Epithelial cell of esophagus (primary cell): Measurements from ENCODE around the gene SLC41A3.

Experiments used
- DNase-seq: peaks from one replicate; pipeline ENCODE4 v3.0.0; 2010; ENCODE audit warnings: low read depth
- H3K4me3 ChIP-seq: 2 replicates; pipeline ENCODE4 v1.5.1; 2011; ENCODE audit warnings: mild to moderate bottlenecking, low read length, control low read depth
- TF ChIP-seq, protein P1 (sequence below): IDR thresholded peaks from 2 replicates; pipeline ENCODE4 v1.5.1; 2011; ENCODE audit warnings: low read depth, mild to moderate bottlenecking, low read length, control low read depth, inconsistent platforms; ENCODE audit not compliant: insufficient read depth; ENCODE audit errors: missing control alignments

Gene SLC41A3

DNA sequence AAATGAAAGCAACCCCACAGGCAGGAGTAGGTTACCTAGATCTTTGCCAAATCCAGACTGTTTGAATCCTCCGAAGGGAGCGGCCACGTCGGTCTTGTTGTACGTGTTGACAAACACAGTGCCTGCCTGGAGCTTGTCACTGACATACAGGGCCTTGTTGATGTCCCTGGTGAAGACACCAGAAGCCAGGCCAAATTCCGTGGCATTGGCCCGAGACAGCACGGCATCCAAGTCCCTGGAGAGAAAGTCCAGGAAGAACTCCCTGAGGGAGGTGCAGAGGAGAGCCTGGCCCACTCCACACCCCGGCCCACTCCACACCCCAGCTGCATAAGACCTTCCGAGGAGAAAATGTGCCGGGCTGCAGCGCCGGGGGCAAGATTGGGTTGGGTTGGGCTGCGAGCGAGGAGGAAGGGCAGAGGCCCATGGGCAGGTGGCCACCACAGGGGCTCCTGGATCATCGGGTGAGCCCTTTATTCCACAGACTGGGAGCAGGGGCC, 21.8 kb upstream of the SLC41A3 start:
- no peak overlapping the region for H3K4me3 ChIP-seq
- DNase-seq, result no peak
- TF ChIP-seq, protein P1, sequence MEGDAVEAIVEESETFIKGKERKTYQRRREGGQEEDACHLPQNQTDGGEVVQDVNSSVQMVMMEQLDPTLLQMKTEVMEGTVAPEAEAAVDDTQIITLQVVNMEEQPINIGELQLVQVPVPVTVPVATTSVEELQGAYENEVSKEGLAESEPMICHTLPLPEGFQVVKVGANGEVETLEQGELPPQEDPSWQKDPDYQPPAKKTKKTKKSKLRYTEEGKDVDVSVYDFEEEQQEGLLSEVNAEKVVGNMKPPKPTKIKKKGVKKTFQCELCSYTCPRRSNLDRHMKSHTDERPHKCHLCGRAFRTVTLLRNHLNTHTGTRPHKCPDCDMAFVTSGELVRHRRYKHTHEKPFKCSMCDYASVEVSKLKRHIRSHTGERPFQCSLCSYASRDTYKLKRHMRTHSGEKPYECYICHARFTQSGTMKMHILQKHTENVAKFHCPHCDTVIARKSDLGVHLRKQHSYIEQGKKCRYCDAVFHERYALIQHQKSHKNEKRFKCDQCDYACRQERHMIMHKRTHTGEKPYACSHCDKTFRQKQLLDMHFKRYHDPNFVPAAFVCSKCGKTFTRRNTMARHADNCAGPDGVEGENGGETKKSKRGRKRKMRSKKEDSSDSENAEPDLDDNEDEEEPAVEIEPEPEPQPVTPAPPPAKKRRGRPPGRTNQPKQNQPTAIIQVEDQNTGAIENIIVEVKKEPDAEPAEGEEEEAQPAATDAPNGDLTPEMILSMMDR, result no peak

DNA sequence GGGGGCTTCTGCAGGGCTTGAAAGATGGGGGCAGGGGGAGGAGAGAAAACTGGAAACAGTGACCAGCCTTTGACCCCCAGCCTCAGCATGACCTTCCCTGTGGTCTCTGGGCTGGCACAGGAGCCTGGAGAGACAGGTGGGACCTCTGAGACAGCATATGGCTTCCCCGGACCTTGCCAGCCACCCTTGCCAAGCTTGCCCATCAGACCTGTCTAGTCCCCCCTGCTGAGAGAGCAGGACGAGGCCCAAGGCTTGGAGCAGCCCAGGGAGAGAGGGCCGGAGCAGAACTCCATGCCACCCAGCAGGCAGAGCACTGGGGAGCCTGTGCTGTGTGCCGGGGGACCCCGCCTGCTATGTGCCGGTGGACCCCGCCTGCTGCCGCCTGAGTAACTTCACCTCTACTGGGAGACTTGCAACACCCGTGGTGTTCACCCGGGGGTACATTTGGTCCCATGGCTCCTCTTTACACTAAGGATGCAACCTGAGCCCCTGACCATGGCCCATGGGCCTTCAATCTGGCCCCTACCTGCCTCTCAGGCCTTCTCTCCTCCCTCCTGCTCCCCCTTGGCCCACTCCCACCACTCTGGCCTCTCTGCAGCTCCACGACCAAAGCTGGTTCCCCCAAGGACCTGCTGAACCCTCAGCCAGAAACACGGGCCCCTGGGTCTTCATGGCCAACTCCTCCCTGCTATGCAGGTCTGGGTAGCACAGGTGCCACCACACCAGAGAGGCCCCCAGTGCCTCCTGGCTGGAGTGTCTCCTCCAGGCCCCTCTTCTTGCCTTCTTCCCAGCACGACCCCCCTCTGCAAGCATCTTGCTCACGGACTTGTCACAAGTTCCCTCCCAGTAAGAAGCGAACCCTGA, 21.1 kb upstream of the SLC41A3 start:
- no peak overlapping the region for H3K4me3 ChIP-seq
- DNase-seq, result no peak
- TF ChIP-seq, protein P1, result no peak

DNA sequence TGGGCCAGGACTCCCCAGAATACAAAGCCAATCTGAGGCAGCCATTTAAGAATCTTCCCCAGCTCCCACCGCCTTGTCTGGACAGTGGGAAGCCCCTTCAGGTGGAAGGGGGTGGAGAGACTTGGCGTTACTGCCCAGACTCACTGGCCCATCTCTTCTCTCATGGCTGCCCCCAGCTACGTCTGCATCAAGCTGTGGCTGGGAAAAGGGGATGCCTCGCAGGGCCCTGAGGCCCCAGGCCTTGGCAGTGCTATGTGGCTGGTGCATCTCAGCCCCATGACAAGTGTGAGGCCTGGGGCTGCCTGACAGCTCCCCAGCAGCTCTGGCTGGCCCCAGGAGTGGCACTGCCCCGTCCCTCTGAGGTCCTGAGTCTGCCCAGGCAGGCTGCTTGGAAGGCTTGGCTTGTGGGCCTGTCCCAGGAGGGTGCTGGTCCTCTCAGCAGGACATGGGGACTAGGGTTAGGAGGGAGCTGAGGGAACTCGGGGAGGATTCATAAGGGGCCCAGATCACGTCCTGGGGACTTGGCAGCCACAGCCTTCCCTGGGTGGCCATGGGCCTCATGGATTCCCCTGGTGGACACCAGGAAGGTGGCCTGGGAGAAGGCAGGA, 20.2 kb upstream of the SLC41A3 start:
- H3K4me3 ChIP-seq, result no peak overlapping the region
- DNase-seq, result no peak
- TF ChIP-seq, protein P1, result no peak

DNA sequence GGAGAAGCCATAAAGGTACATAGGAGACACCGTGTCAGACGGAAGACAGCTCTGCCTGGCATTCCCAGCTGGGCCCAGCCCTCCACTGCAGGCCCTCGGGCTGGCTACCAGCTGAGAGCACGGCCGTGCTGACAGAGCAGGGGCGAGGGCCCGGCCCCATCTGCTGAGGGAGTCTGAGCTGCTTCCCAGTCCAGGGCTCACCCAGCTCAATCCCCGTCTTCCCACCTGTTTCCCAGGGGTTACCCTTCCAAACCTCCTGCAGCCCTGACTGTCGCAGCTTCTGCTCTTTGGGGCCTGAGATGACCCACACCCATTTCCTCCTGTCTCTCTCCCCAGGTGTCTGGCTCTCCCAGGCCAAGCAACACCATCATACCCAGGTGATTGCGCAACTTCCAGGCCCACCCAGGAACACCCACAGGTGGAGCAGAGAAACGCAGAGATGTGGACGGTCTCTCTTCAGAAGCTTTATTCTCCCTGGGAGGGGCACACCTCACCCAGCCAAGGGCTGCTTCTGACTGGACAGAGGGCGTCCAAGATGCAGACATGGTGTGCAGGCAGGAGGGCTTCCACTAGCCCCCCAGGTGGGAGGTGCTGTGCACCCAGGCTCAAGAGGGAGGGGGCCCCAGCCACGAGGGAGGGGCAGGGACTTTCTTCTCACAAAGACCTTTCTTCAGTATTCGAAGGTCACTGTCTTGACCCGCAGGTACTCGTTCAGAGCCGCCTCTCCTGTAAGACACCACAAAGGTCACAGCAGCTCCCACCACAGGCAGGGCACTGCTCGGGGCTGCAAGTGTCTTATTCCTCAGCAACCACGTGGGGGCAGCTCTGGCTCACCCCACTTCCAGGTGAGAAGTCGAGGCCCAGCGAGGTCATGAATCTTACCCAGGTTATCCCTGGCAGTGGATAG, 19.4 kb upstream of the SLC41A3 start:
- TF ChIP-seq, protein P1, result no peak
- no peak for DNase-seq

DNA sequence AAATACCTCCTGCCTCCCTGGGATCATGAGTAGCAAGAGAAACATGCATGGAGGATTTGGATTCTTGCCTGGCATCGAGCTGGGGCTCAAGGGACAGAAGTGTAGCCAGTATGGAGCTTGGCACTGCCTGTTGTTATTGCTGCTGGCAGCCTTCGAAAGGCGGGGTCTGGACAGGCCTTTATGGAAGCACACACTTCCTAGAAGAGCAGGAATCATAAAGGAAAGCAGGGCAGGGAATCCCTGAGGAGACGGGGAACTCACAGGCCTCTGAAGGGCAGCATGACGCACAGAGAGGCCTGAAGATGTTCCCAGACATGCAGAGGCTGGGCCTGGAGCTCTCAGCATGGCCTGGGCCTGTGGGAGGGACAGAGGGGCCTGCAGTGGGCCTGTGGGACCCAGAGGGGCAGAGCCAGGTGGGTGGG, 18.6 kb upstream of the SLC41A3 start:
- DNase-seq, result no peak
- TF ChIP-seq, protein P1, result no peak

More for the DNA sequence above, 19.4 kb upstream of the SLC41A3 start:
- no peak overlapping the region for H3K4me3 ChIP-seq

DNA sequence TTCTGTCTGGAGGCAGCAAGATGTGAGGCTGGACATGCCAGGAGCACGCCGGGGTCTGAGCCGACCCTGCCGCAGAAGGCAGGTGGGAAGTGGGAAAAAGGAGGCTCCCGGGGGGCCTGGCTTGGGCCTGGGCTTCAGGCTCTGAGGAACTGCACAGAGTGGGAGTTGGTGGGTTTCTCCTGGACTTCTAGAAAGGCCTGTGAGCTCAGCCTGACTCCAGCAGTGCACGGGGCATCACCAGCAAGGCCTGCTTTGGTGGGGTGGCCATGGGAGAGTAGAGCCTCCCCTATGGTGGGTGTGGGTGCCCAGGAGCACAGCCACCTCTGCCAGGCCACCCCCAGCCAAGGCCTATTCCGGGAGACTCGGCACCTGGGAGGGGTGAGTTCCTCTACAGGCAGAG, 18.1 kb upstream of the SLC41A3 start:
- no peak overlapping the region for H3K4me3 ChIP-seq
- TF ChIP-seq, protein P1, result no peak
- DNase-seq, result no peak

More for the DNA sequence above, 18.6 kb upstream of the SLC41A3 start:
- no peak overlapping the region for H3K4me3 ChIP-seq
